Right lung (tissue), 5 donors: ENCODE results near the gene ATRAID. TPM values are rescaled to one million over a fixed set of nuclear protein-coding genes. Genes with fewer than 3 reads are reported as not detected.

Experiments
- polyA plus RNA-seq, 5 donors: library from polyadenylated mRNA; unstranded; fragments of 120-200 nt; gene quantifications; one replicate each; pipeline versions ENCODE4 v1.2.1 to v1.2.3, GENCODE V29; 2013; ENCODE audit warnings: inconsistent platforms in 1 of 5, low replicate concordance in 1 of 5; ENCODE audit not compliant: insufficient read length in 5 of 5, insufficient read depth in 1 of 5

The ATRAID gene
- polyA plus RNA-seq, 5 donors: 125 to 154 (median 136) TPM

Other genes starting within 250 kb of the ATRAID start
- gene MAPRE3, start 241.4 kb upstream of the ATRAID start, polyA plus RNA-seq: 10 to 100 TPM in 2 of 5 donors, 1 to 10 TPM in 3; 6.2 to 13.6 (median 9.2) TPM
- gene TMEM214, start 179.1 kb upstream of the ATRAID start, polyA plus RNA-seq: 10 to 100 TPM; 56.8 to 89.2 (median 75.8) TPM
- gene AGBL5, start 160.4 kb upstream of the ATRAID start, polyA plus RNA-seq: 10 to 100 TPM; 45.6 to 55.3 (median 53.8) TPM
- gene OST4, start 140.4 kb upstream of the ATRAID start, polyA plus RNA-seq: 100 to 1,000 TPM; 250 to 316 (median 260) TPM
- gene EMILIN1, start 133.4 kb upstream of the ATRAID start, polyA plus RNA-seq: 100 to 1,000 TPM; 120 to 341 (median 140) TPM
- gene KHK, start 125.3 kb upstream of the ATRAID start, polyA plus RNA-seq: 1 to 10 TPM; 4.2 to 6.7 (median 4.9) TPM
- gene CGREF1, start 92.9 kb upstream of the ATRAID start, polyA plus RNA-seq: under 1 TPM; 0.28 to 0.55 (median 0.41) TPM
- gene ABHD1, start 88.2 kb upstream of the ATRAID start, polyA plus RNA-seq: 1 to 10 TPM in 3 of 5 donors, under 1 TPM in 2; 0.61 to 2.2 (median 1.0) TPM
- 10 to 100 TPM; 32.5 to 43.8 (median 40.0) TPM for gene PREB, start 77.4 kb upstream of the ATRAID start, polyA plus RNA-seq
- not detected for gene PRR30, start 72.6 kb upstream of the ATRAID start, polyA plus RNA-seq
- under 1 TPM; 0.06 to 0.15 (median 0.12) TPM for gene TCF23, start 63.0 kb upstream of the ATRAID start, polyA plus RNA-seq
- 10 to 100 TPM; 24.7 to 38.8 (median 28.7) TPM for gene SLC5A6, start 227 bp downstream of the ATRAID start, polyA plus RNA-seq
- gene CAD, start 5.3 kb downstream of the ATRAID start, polyA plus RNA-seq: 10 to 100 TPM; 31.5 to 53.7 (median 35.7) TPM
- under 1 TPM; 0.24 to 0.61 (median 0.51) TPM for gene SLC30A3, start 51.0 kb downstream of the ATRAID start, polyA plus RNA-seq
- under 1 TPM in 4 of 5 donors, not detected in 1; 0.14 to 0.53 (median 0.30) TPM for gene DNAJC5G, start 63.4 kb downstream of the ATRAID start, polyA plus RNA-seq
- 1 to 10 TPM in 1 of 5 donors, under 1 TPM in 1, not detected in 3; 0.13 to 4.3 TPM for gene TRIM54, start 70.4 kb downstream of the ATRAID start, polyA plus RNA-seq
- 1 to 10 TPM; 1.1 to 3.4 (median 1.9) TPM for gene UCN, start 96.4 kb downstream of the ATRAID start, polyA plus RNA-seq
- gene MPV17, start 111.1 kb downstream of the ATRAID start, polyA plus RNA-seq: 100 to 1,000 TPM in 1 of 5 donors, 10 to 100 TPM in 4; 80.7 to 114 (median 92.8) TPM
- gene GTF3C2, start 144.7 kb downstream of the ATRAID start, polyA plus RNA-seq: 10 to 100 TPM; 55.7 to 65.1 (median 61.3) TPM
- gene EIF2B4, start 158.3 kb downstream of the ATRAID start, polyA plus RNA-seq: 10 to 100 TPM; 50.6 to 61.7 (median 55.9) TPM
- gene SNX17, start 158.6 kb downstream of the ATRAID start, polyA plus RNA-seq: 100 to 1,000 TPM in 2 of 5 donors, 10 to 100 TPM in 3; 83.8 to 120 (median 99.2) TPM
- gene ZNF513, start 168.7 kb downstream of the ATRAID start, polyA plus RNA-seq: 10 to 100 TPM; 12.4 to 23.3 (median 14.5) TPM
- 10 to 100 TPM; 69.0 to 87.8 (median 82.8) TPM for gene PPM1G, start 197.6 kb downstream of the ATRAID start, polyA plus RNA-seq
- 100 to 1,000 TPM; 125 to 139 (median 135) TPM for gene NRBP1, start 216.6 kb downstream of the ATRAID start, polyA plus RNA-seq
- gene KRTCAP3, start 230.3 kb downstream of the ATRAID start, polyA plus RNA-seq: 10 to 100 TPM; 12.0 to 17.1 (median 12.9) TPM